OCI-LY7 (cell line): ENCODE measurements around the gene KRT73.

Source experiments
- EZH2phosphoT487 ChIP-seq: fragments of 200-600 bp; sonication (generic); IDR thresholded peaks from 2 replicates; pipeline ENCODE4 v1.6.1; 2018; ENCODE audit warnings: low read depth, borderline replicate concordance, mild to moderate bottlenecking, mixed run types, antibody characterized with exemption, low read length, moderate library complexity, mixed read lengths
- TF ChIP-seq, protein P1 (sequence below): fragments of 200-600 bp; sonication (generic); conservative IDR thresholded peaks from 2 replicates; pipeline ENCODE4 v1.5.1; 2014; ENCODE audit warnings: mild to moderate bottlenecking, antibody characterized with exemption, low read length, moderate library complexity, mixed read lengths

DNA sequence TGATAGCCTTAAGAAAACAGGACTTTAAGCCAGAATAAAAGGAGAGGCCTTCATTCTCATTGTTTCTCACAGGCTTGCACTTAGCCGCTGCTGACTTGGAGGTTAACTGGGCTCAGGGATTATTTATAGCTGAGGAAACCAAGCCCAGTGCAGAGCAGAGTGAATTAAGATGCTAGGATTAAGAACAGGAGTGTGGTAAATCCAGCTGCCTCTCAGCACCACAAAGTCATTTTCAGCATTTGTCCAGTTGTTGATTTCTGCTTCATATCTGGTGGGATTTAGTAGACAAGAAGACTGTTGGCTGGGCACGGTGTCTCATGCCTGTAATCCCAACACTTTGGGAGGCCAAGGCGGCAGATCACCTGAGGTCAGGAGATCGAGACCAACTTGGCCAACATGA, 14.3 kb upstream of the KRT73 start:
- TF ChIP-seq, protein P1, sequence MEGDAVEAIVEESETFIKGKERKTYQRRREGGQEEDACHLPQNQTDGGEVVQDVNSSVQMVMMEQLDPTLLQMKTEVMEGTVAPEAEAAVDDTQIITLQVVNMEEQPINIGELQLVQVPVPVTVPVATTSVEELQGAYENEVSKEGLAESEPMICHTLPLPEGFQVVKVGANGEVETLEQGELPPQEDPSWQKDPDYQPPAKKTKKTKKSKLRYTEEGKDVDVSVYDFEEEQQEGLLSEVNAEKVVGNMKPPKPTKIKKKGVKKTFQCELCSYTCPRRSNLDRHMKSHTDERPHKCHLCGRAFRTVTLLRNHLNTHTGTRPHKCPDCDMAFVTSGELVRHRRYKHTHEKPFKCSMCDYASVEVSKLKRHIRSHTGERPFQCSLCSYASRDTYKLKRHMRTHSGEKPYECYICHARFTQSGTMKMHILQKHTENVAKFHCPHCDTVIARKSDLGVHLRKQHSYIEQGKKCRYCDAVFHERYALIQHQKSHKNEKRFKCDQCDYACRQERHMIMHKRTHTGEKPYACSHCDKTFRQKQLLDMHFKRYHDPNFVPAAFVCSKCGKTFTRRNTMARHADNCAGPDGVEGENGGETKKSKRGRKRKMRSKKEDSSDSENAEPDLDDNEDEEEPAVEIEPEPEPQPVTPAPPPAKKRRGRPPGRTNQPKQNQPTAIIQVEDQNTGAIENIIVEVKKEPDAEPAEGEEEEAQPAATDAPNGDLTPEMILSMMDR: no peak
- TF ChIP-seq EZH2phosphoT487: no peak
